Psoas muscle (tissue), 8 donors: ENCODE data around the gene EYS. TPM values are rescaled to one million over a fixed set of nuclear protein-coding genes. Genes with fewer than 3 reads are reported as not detected.

ENCODE experiments used
- ATAC-seq, 4 donors: fragments of 200-7000 bp; cut with Tn5 transposase; one replicate each; pipeline ENCODE4 v1.9.1; 2020; ENCODE audit warnings: moderate library complexity in 3 of 4, mild to moderate bottlenecking in 2 of 4
- DNase-seq, 2 donors: peaks; one replicate each; pipeline ENCODE4 v3.0.0-alpha.2; 2020
- H3K27ac ChIP-seq: fragments of 200-600 bp; one replicate; pipeline ENCODE4 v1.8.0; 2022
- H3K27me3 ChIP-seq, 3 donors: fragments of 200-600 bp in 1 of 3; one replicate each; pipeline versions ENCODE4 v1.6.1 to v1.8.0; 2013 to 2022; ENCODE audit warnings: low read length in 2 of 3, mild to moderate bottlenecking in 2 of 3, moderate library complexity in 1 of 3; ENCODE audit not compliant: insufficient read depth in 3 of 3
- H3K36me3 ChIP-seq, 2 donors: fragments of 200-600 bp in 1 of 2; one replicate each; pipeline versions ENCODE4 v1.6.1 to v1.8.0; 2013 to 2022; ENCODE audit warnings: low read depth in 1 of 2, mild to moderate bottlenecking in 1 of 2, moderate library complexity in 1 of 2; ENCODE audit not compliant: insufficient read depth in 1 of 2
- H3K4me1 ChIP-seq: fragments of 200-600 bp; one replicate; pipeline ENCODE4 v1.8.0; 2022
- H3K4me3 ChIP-seq: fragments of 200-600 bp; one replicate; pipeline ENCODE4 v1.8.0; 2022; ENCODE audit warnings: mild to moderate bottlenecking
- H3K9me3 ChIP-seq: fragments of 200-600 bp; one replicate; pipeline ENCODE4 v1.8.0; 2022
- WGBS, 3 donors: extraction: QIAGEN DNeasy Blood & Tissue Kit; methylation state at CpG; one replicate each; pipeline versions ENCODE4 v1.1.6 to v1.1.7; 2013; 5-methylcytosine and 5-hydroxymethylcytosine counted together
- intact Hi-C, 2 donors: fragments of 100-400 bp; cut with DNase I; formaldehyde crosslinking; loops; one replicate each; pipeline versions ENCODE4 v1.11.0 to v1.14.2; 2022
- polyA plus RNA-seq, 3 donors: library from polyadenylated mRNA; stranded (reverse); fragments of 200-250 nt; gene quantifications; one replicate each; pipeline ENCODE4 v1.2.3, GENCODE V29; 2013
- total RNA-seq, 4 donors: library from RNA; stranded (reverse); fragmentation: NEBNext Ultra II Directional in 2 of 4; extraction: Animal tissue kit (Norgen Biotek cat#: 25700) in 2 of 4; gene quantifications; one replicate each; pipeline versions ENCODE4 v1.2.1 to v1.2.4, GENCODE V29; 2021 to 2023
- TF ChIP-seq, protein P1 (sequence below): fragments of 200-600 bp; IDR thresholded peaks from one replicate; pipeline ENCODE4 v1.8.0; 2022; ENCODE audit warnings: antibody characterized with exemption
- donor health status: healthy with polysubstance abuse.
- donor health status: DM: no; HTN: no; CAD: no; lungs with moderate emphysema.
- donor health status: Bipolar disorder and iron deficiency.
- donor health status: healthy.
- donor health status: DM: yes; HTN: yes; CAD: no.
- donor health status: DM: no; HTN: no; CAD: no.
- donor health status: DM: no; HTN: no; CAD: no.
- donor health status: DM: yes; HTN: yes; CAD: no.

The EYS gene
- total and polyA plus RNA-seq, 7 donors = under 0.01 TPM; not detected in 6

DNA sequence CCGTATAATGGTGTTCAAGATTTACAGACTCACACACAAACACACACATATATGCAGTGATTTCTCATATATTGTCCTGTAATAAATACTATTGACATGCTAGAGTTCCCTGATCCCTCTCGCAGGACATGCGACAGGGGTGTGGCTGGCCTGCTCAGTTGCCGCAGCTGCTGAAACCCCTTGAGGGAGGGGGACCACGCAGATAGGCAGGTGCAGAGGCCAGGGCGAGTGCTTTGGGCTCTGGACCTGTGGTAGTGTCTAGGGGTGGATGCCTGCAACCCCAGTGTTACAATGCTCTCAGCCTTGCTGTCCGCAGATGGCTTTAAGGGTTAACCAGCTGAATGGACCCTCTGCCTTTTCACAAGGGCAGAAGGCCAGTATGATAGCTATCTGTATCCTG lies 706.2 kb downstream of the EYS start:
- DNase-seq = no peak
- no peaks in the 10 kb centered on the region for H3K27me3 ChIP-seq
- no peak overlapping the region for H3K27ac ChIP-seq
- intact Hi-C loops = no loop called here
- H3K36me3 ChIP-seq = no peaks in the 10 kb centered on the region
- no peak overlapping the region for H3K4me3 ChIP-seq
- ATAC-seq = no peak
- 79 to 88% (median 85%) methylated on average over 7 of the region's 7 CpGs for WGBS, 3 donors
- H3K9me3 ChIP-seq = no peaks in the 10 kb centered on the region
- TF ChIP-seq, protein P1, sequence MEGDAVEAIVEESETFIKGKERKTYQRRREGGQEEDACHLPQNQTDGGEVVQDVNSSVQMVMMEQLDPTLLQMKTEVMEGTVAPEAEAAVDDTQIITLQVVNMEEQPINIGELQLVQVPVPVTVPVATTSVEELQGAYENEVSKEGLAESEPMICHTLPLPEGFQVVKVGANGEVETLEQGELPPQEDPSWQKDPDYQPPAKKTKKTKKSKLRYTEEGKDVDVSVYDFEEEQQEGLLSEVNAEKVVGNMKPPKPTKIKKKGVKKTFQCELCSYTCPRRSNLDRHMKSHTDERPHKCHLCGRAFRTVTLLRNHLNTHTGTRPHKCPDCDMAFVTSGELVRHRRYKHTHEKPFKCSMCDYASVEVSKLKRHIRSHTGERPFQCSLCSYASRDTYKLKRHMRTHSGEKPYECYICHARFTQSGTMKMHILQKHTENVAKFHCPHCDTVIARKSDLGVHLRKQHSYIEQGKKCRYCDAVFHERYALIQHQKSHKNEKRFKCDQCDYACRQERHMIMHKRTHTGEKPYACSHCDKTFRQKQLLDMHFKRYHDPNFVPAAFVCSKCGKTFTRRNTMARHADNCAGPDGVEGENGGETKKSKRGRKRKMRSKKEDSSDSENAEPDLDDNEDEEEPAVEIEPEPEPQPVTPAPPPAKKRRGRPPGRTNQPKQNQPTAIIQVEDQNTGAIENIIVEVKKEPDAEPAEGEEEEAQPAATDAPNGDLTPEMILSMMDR = no peak
- H3K4me1 ChIP-seq = no peaks in the 10 kb centered on the region

DNA sequence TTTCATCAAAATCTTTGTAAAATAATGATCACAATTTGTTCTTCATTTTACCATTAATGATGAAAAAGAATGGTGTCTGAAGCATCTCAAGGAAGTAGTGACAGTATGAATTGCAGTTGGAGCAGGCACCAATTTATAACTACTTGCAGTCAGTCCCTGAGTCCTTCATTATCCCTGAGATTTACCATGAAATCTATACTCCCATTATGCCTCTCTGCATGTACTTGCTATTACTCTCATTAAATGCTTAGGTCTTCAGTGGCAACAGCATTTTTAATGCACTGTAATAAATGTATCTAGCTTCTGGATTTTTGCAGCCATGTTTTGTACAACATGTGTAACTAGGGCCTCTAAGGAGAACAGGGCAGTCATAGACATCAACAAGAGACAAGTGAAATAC lies 708.8 kb downstream of the EYS start:
- Histone ChIP-seq H3K4me3 (no peak overlapping the region), H3K27ac (no peak overlapping the region), H3K36me3 (no peaks in the 10 kb centered on the region), H3K4me1 (no peaks in the 10 kb centered on the region), H3K9me3 (no peaks in the 10 kb centered on the region), H3K27me3 (no peaks in the 10 kb centered on the region)
- DNase-seq (no peak), ATAC-seq (no peak)
- intact Hi-C loops = no loop called here
- TF ChIP-seq, protein P1 = no peak

DNA sequence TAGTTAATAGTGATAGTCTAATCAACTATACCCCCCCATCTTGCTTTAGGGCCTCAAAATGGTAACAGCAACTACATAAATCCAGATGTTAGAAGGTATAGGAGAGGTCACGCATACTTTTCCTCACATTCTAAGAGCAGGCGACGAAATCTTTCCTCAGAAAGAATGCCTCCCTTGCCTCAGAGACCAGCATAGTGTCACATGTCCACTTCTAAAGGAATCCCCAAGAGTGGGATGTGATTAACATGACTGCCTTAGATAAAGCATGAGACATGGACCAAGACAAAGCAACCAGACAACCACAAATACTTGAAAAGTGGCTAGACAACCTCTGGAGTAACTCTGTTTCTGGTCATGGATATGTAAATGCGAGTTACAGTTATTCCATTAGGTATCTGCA lies 710.7 kb downstream of the EYS start:
- intact Hi-C loops = no loop called here
- Histone ChIP-seq H3K4me3 (no peak overlapping the region), H3K9me3 (no peaks in the 10 kb centered on the region), H3K4me1 (no peaks in the 10 kb centered on the region), H3K27me3 (no peaks in the 10 kb centered on the region), H3K27ac (no peak overlapping the region), H3K36me3 (no peaks in the 10 kb centered on the region)
- no peak for ATAC-seq
- TF ChIP-seq, protein P1 = no peak
- 57 to 68% (median 67%) methylated on average over 4 of the region's 4 CpGs for WGBS, 3 donors
- no peak for DNase-seq

DNA sequence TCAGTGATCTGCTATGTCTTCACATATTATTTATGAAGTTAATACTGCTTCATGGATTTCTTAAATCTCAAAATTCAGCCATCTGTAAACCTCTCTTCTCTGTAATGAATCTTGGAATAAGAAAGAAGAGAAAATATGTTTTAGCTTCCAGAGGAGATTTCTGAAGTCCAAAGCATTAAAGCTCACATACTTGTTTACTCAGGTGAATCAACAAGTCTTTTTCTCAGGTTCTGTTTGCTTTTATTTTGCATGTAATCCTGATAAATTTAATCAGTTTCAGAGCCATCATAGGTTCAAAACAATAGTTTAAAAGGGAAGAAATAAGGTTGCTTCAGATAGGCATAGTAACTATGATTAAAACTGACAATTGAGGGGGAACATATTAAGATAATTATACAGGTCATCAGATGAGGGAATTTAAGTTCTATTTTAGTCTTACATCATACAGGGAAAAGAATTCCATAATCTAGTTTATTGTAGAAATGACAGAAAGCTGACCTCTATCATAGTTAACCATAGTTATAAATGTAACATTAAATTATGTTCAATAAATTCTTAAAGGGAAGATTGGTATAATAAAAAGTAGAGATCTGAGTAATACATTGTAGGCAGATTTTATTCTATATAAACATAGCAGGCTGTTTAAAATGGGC lies 716.2 kb downstream of the EYS start:
- intact Hi-C loops = no loop called here
- no peaks in the 10 kb centered on the region for H3K36me3 ChIP-seq
- ATAC-seq (no peak), DNase-seq (no peak)
- no peaks in the 10 kb centered on the region for H3K9me3 ChIP-seq
- H3K4me1 ChIP-seq = no peaks in the 10 kb centered on the region
- no peak overlapping the region for H3K4me3 ChIP-seq
- TF ChIP-seq, protein P1 = no peak
- H3K27ac ChIP-seq = no peak overlapping the region
- H3K27me3 ChIP-seq = no peaks in the 10 kb centered on the region

DNA sequence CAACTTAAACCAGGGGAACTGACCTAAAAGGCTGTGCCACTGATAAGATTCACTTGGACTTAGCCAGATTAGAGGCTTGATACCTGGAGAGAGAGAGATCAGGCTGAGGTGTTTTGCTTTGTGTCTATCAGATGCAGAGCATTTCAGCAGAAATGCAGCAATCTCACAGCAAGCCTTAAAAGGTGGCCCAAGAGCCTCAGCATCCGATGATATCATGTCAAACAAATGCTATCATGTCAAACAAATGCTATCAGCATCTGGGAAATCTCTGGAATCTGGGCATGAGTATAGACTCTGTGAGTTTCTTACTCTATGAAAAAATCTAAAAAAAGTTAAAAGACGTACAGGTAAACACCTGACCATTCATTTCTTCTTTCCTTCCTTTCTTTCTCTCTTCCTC lies 718.9 kb downstream of the EYS start:
- intact Hi-C loops = no loop called here
- TF ChIP-seq, protein P1 = no peak
- 69 to 75% (median 69%) methylated on average over 2 of the region's 2 CpGs for WGBS, 3 donors

More for the DNA sequence above, 718.9 kb downstream of the EYS start:
- no peak overlapping the region for H3K27ac ChIP-seq
- no peaks in the 10 kb centered on the region for H3K9me3 ChIP-seq
- H3K4me1 ChIP-seq = no peaks in the 10 kb centered on the region
- no peak for ATAC-seq
- no peak overlapping the region for H3K4me3 ChIP-seq
- no peaks in the 10 kb centered on the region for H3K36me3 ChIP-seq
- DNase-seq = no peak
- H3K27me3 ChIP-seq = no peaks in the 10 kb centered on the region
